K562 (cell line): ENCODE results near the gene ERBB4. TPM values are rescaled to one million over a fixed set of nuclear protein-coding genes. Genes with fewer than 3 reads are reported as not detected.

Experiments
- ATAC-seq: fragments of 200-7000 bp; cut with Tn5 transposase; 3 replicates; pipeline ENCODE4 v1.9.1; 2020; ENCODE audit warnings: moderate library complexity
- BruUV-seq: library from RNA; stranded (reverse); fragments of 400-500 nt; replicated peaks from 2 replicates; lab custom pipeline; 2021; lab: Mats Ljungman, UMichigan
- CTCF ChIA-PET: fragments of 300-600 bp; formaldehyde crosslinking; extraction: SDS; loops from one replicate; lab custom pipeline; 2021; ENCODE audit warnings: low intra/inter-chr PET ratio; lab: Yijun Ruan, JAX
- POLR2A ChIA-PET: fragments of 300-600, 350-650 bp; sonication (Branson Sonifier 250); formaldehyde crosslinking; extraction: SDS; loops from one replicate; lab custom pipeline; 2021; ENCODE audit warnings: antibody characterized with exemption, inconsistent platforms; lab: Yijun Ruan, JAX
- DNase-seq, 4 experiments: peaks; one replicate each; pipeline versions ENCODE4 v3.0.0 to v3.0.0-alpha.2; 2011 to 2018; ENCODE audit warnings: low spot score in 3 of 4, mixed read lengths in 3 of 4; ENCODE audit errors: extremely low read depth in 1 of 4
- FAIRE-seq: peaks from 2 replicates; lab custom pipeline; 2011; peaks lifted over from hg19 to GRCh38; lab: Jason Lieb, UNC
- H2AFZ ChIP-seq: 2 replicates; pipeline ENCODE4 v1.6.0; 2011; ENCODE audit warnings: low read depth, low read length, control low read depth, inconsistent platforms
- H3K27ac ChIP-seq: fragments of 200-600 bp; 3 replicates; pipeline ENCODE4 v1.8.0; 2011; ENCODE audit warnings: low read depth, mild to moderate bottlenecking, control low read depth, inconsistent platforms, low read length, moderate library complexity, mixed read lengths; ENCODE audit errors: extremely low read depth
- H3K27me3 ChIP-seq, 2 experiments: fragments of 300-600 bp in 1 of 2; 2 replicates in 1 of 2; 3 replicates in 1 of 2; pipeline versions ENCODE4 v1.6.0 to v1.8.0; 2011; ENCODE audit warnings: inconsistent platforms in 2 of 2, low read length in 2 of 2, mild to moderate bottlenecking in 1 of 2, mixed read lengths in 1 of 2, moderate library complexity in 1 of 2; ENCODE audit not compliant: control insufficient read depth in 2 of 2, insufficient read depth in 2 of 2
- H3K36me3 ChIP-seq: fragments of 300-600 bp; 3 replicates; pipeline ENCODE4 v1.8.0; 2011; ENCODE audit warnings: mild to moderate bottlenecking, low read length, inconsistent platforms; ENCODE audit not compliant: control insufficient read depth, insufficient read depth
- H3K4me1 ChIP-seq, 2 experiments: fragments of 200-600 bp in 1 of 2; replicated peaks in 1 of 2; 2 replicates in 1 of 2; 3 replicates in 1 of 2; pipeline versions ENCODE4 v1.5.1 to v1.8.0; 2011; ENCODE audit warnings: inconsistent platforms in 2 of 2, low read length in 2 of 2, mild to moderate bottlenecking in 1 of 2, mixed read lengths in 1 of 2, moderate library complexity in 1 of 2; ENCODE audit not compliant: control insufficient read depth in 2 of 2, insufficient read depth in 2 of 2
- H3K4me2 ChIP-seq: 2 replicates; pipeline ENCODE4 v1.6.1; 2011; ENCODE audit warnings: low read length, control low read depth, inconsistent platforms, mixed read lengths; ENCODE audit not compliant: insufficient read depth
- H3K4me3 ChIP-seq: fragments of 200-600 bp; sonication (generic), shearing (Covaris generic); 2 replicates; pipeline ENCODE4 v1.5.1; 2016; ENCODE audit warnings: control low read depth, inconsistent platforms
- H3K79me2 ChIP-seq: fragments of 200-600 bp; 3 replicates; pipeline ENCODE4 v1.8.0; 2011; ENCODE audit warnings: low read length, inconsistent platforms; ENCODE audit not compliant: control insufficient read depth, insufficient read depth
- H3K9ac ChIP-seq, 2 experiments: 2 replicates each; pipeline versions ENCODE4 v1.6.0 to v1.6.1; 2011; ENCODE audit warnings: low read depth in 2 of 2, low read length in 2 of 2, control low read depth in 1 of 2, inconsistent platforms in 1 of 2, mild to moderate bottlenecking in 1 of 2, mixed read lengths in 1 of 2; ENCODE audit not compliant: insufficient read depth in 1 of 2
- H3K9me1 ChIP-seq: one replicate; pipeline ENCODE4 v1.6.0; 2011; ENCODE audit warnings: inconsistent platforms, mild to moderate bottlenecking, low read length, moderate library complexity; ENCODE audit not compliant: control insufficient read depth, insufficient read depth
- H3K9me3 ChIP-seq: replicated peaks from 2 replicates; pipeline ENCODE4 v1.5.1; 2011; ENCODE audit warnings: low read depth, low read length, inconsistent platforms; ENCODE audit not compliant: control insufficient read depth, insufficient read depth
- H4K20me1 ChIP-seq: replicated peaks from 2 replicates; pipeline ENCODE4 v1.6.1; 2011; ENCODE audit warnings: low read length, inconsistent platforms, mixed read lengths; ENCODE audit not compliant: control insufficient read depth, insufficient read depth
- ARNT ChIP-seq, 2 experiments: fragments of 450-650 bp; IDR thresholded peaks; 2 replicates each; pipeline ENCODE4 v1.6.1; 2016; ENCODE audit warnings: mild to moderate bottlenecking in 1 of 2
- FIP1L1 ChIP-seq: fragments of 200-400 bp; formaldehyde crosslinking; IDR thresholded peaks from 2 replicates; pipeline ENCODE4 v1.6.1; 2018; ENCODE audit warnings: mild to moderate bottlenecking, low read depth, low read length; ENCODE audit not compliant: poor library complexity, severe bottlenecking
- MAFG ChIP-seq: fragments of 450-650 bp; conservative IDR thresholded peaks from 2 replicates; pipeline ENCODE4 v1.6.1; 2016; ENCODE audit warnings: missing genetic modification characterization, missing compliant biosample characterization
- MCM7 ChIP-seq, 2 experiments: fragments of 450-650 bp; IDR thresholded peaks; 2 replicates each; pipeline ENCODE4 v1.6.1; 2016 to 2018
- MLLT1 ChIP-seq, 2 experiments: fragments of 450-650 bp; IDR thresholded peaks; 2 replicates each; pipeline ENCODE4 v1.6.1; 2016
- MYC ChIP-seq, 2 experiments: fragments of 250-450 bp in 1 of 2; sonication (Bioruptor Pico) in 1 of 2; IDR thresholded peaks; 2 replicates each; pipeline versions ENCODE4 v1.5.1 to v1.6.1; 2012 to 2021; ENCODE audit warnings: low read depth in 2 of 2, borderline replicate concordance in 1 of 2, improper control_type of control experiment in 1 of 2, low read length in 1 of 2, mild to moderate bottlenecking in 1 of 2, moderate library complexity in 1 of 2
- PCBP1 ChIP-seq: fragments of 200-400 bp; formaldehyde crosslinking; IDR thresholded peaks from 2 replicates; pipeline ENCODE4 v1.6.1; 2018; ENCODE audit warnings: mild to moderate bottlenecking, low read depth, low read length; ENCODE audit not compliant: poor library complexity, severe bottlenecking
- SOX6 ChIP-seq: fragments of 450-650 bp; IDR thresholded peaks from 2 replicates; pipeline ENCODE4 v1.6.1; 2014; ENCODE audit warnings: mild to moderate bottlenecking
- ZNF316 ChIP-seq: fragments of 450-650 bp; IDR thresholded peaks from 2 replicates; pipeline ENCODE4 v1.6.1; 2016
- ZNF639 ChIP-seq, 2 experiments: fragments of 200-800 bp in 1 of 2; sonication (Bioruptor generic) in 1 of 2; sonication (generic) in 1 of 2; formaldehyde crosslinking in 1 of 2; IDR thresholded peaks in 1 of 2; conservative IDR thresholded peaks in 1 of 2; 2 replicates each; pipeline versions ENCODE4 v1.5.0 to v1.6.1; 2016 to 2020; ENCODE audit warnings: missing compliant biosample characterization in 1 of 2, missing genetic modification characterization in 1 of 2, missing genetic modification reagents in 1 of 2
- WGBS: fragments of 100-300 bp; shearing (Covaris generic); methylation state at CpG from one replicate; pipeline ENCODE4 v1.1.6; 2016; ENCODE audit warnings: low coverage, mixed read lengths; ENCODE audit not compliant: insufficient coverage; ENCODE audit errors: missing lambda C conversion rate; 5-methylcytosine and 5-hydroxymethylcytosine counted together
- in situ Hi-C: fragments of 300-500 bp; cut with MboI; formaldehyde crosslinking; loops from 4 replicates; pipeline ENCODE4 v1.15.0; 2018; ENCODE audit warnings: inconsistent platforms, mixed read lengths
- intact Hi-C: fragments of 100-400 bp; cut with micrococcal nuclease; formaldehyde crosslinking; loops from 2 replicates; pipeline ENCODE4 v1.14.2; 2022
- polyA plus RNA-seq, 8 experiments: library from polyadenylated mRNA; depleted of rRNA in 4 of 8; stranded (reverse) in 5 of 8; unstranded in 3 of 8; fragments of >200 nt; fragmentation: Nextera tagmentation in 2 of 8; fragmentation: Illumina TruSeq in 1 of 8; extraction: Ambion mirVana in 2 of 8; extraction: Trizol in 1 of 8; gene quantifications; 2 replicates each; pipeline versions ENCODE4 v1.2.1 to v1.2.3, GENCODE V29; 2011 to 2014; ENCODE audit warnings: inconsistent platforms in 1 of 8, missing spikeins in 1 of 8
- total RNA-seq, 7 experiments: library from RNA; depleted of rRNA in 6 of 7; stranded (reverse); fragments of >200 nt in 6 of 7; fragmentation: Illumina TruSeq in 2 of 7; extraction: Trizol in 2 of 7; gene quantifications; 2 replicates each; pipeline versions ENCODE4 v1.2.1 to v1.2.3, GENCODE V29; 2011 to 2021; ENCODE audit warnings: low replicate concordance in 1 of 7
- TF ChIP-seq, protein P1 (sequence below): fragments of 250-450 bp; sonication (Bioruptor Pico); IDR thresholded peaks from 2 replicates; pipeline ENCODE4 v1.9.0; 2021; ENCODE audit warnings: mild to moderate bottlenecking, inconsistent platforms

The ERBB4 gene
- total and polyA plus RNA-seq, 9 of the 15 experiments (the other 6 are each of a cell fraction or from before 2014, with no cell fraction given), result not detected

DNA sequence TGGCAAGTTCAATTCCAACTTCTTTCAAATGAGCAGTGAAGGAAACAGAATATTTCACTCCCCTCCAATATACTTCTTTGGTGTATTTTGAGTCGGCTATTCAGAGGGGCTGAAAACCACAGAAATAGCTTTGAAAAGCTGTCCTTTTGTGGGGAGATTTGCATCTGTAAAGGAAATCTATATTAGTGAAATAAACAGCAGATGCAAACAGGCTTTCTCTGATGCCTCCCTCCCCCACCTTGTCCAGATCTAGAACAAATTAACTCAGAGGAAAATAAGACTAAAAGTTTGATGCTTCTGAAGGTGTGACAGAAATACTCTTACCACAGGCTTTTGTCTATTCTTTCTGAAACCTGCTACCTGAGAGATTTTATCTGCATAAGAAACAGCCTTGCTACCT is 1173.7 kb downstream of the ERBB4 start:
- H3K4me1 ChIP-seq, result no peaks in the 10 kb centered on the region
- in situ Hi-C loops (no loop called here), intact Hi-C loops (no loop called here)
- POLR2A ChIA-PET, result no interaction called here
- no peak overlapping the region for H2AFZ ChIP-seq
- H4K20me1 ChIP-seq, result no peaks in the 10 kb centered on the region
- 8% methylated on average over 1 of the region's 1 CpG for WGBS
- no peaks in the 10 kb centered on the region for H3K36me3 ChIP-seq
- H3K9ac ChIP-seq, result no peak overlapping the region
- FAIRE-seq, result no peak
- no peaks in the 10 kb centered on the region for H3K27me3 ChIP-seq
- H3K9me1 ChIP-seq, result no peaks in the 10 kb centered on the region
- H3K4me3 ChIP-seq, result no peak overlapping the region
- H3K4me2 ChIP-seq, result no peak overlapping the region
- TF ChIP-seq MLLT1 (IDR thresholded peaks at IDR 0.05) (no peak), MCM7 (IDR thresholded peaks at IDR 0.05) (no peak)
- no peaks in the 10 kb centered on the region for H3K9me3 ChIP-seq
- no peak overlapping the region for H3K27ac ChIP-seq
- no peaks in the 10 kb centered on the region for H3K79me2 ChIP-seq
- CTCF ChIA-PET, result no interaction called here
- BruUV-seq, result no TSS peak
- DNase-seq, result no peak
- ATAC-seq, result no peak

DNA sequence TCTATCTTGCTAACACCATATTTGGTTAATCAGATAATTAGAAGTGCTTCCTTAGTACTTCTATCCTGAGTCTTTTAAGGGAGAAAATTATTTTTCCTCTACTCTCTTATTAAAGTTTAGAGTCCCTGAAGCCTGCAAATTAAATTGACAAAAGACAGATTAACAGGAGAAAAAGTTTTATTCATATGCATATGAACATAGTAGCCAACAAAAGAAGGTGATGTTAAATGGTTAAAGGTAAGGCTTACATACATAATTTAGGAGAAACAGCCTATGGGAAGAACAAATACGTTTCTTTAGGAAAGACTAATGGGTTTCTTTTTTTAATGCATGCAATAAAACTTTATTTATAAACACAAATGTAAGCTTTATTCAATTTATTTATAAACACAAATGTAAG is 1177.2 kb downstream of the ERBB4 start:
- intact Hi-C loops (no loop called here), in situ Hi-C loops (no loop called here)
- CTCF ChIA-PET, result no interaction called here
- 0% methylated on average over 1 of the region's 1 CpG for whole genome bisulfite sequencing
- ATAC-seq (no peak), FAIRE-seq (no peak), DNase-seq (no peak)
- H2AFZ ChIP-seq, result no peak overlapping the region
- H3K9me3 ChIP-seq, result no peaks in the 10 kb centered on the region
- no peaks in the 10 kb centered on the region for H3K4me1 ChIP-seq
- H3K27ac ChIP-seq, result no peak overlapping the region
- POLR2A ChIA-PET, result no interaction called here
- no peaks in the 10 kb centered on the region for H3K27me3 ChIP-seq
- no peaks in the 10 kb centered on the region for H3K79me2 ChIP-seq
- no peak overlapping the region for H3K4me3 ChIP-seq
- no peaks in the 10 kb centered on the region for H3K36me3 ChIP-seq
- BruUV-seq, result no TSS peak
- no peak overlapping the region for H3K9ac ChIP-seq
- no peak overlapping the region for H3K4me2 ChIP-seq
- H3K9me1 ChIP-seq, result no peaks in the 10 kb centered on the region
- no peaks in the 10 kb centered on the region for H4K20me1 ChIP-seq
- TF ChIP-seq SOX6 (no peak), FIP1L1 (no peak), ZNF316 (no peak), ARNT (IDR thresholded peaks at IDR 0.05) (no peak), ZNF639 (CRISPR knock-in tag; conservative IDR thresholded peaks at IDR 0.05 in 1 of 2, IDR thresholded peaks at IDR 0.05 in 1 of 2) (no peak), PCBP1 (no peak), MAFG (tag) (no peak), MYC (IDR thresholded peaks at IDR 0.05; ENCODE audit: low read depth, low read length) (no peak), MYC (CRISPR knock-in tag; IDR thresholded peaks at IDR 0.05; ENCODE audit: borderline replicate concordance, low read depth) (no peak)
- TF ChIP-seq, protein P1, sequence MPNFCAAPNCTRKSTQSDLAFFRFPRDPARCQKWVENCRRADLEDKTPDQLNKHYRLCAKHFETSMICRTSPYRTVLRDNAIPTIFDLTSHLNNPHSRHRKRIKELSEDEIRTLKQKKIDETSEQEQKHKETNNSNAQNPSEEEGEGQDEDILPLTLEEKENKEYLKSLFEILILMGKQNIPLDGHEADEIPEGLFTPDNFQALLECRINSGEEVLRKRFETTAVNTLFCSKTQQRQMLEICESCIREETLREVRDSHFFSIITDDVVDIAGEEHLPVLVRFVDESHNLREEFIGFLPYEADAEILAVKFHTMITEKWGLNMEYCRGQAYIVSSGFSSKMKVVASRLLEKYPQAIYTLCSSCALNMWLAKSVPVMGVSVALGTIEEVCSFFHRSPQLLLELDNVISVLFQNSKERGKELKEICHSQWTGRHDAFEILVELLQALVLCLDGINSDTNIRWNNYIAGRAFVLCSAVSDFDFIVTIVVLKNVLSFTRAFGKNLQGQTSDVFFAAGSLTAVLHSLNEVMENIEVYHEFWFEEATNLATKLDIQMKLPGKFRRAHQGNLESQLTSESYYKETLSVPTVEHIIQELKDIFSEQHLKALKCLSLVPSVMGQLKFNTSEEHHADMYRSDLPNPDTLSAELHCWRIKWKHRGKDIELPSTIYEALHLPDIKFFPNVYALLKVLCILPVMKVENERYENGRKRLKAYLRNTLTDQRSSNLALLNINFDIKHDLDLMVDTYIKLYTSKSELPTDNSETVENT, result no peak
